Activated B cell treated with CpG ODN at 0.5 μM for 24 hours (primary cell): ENCODE measurements around the gene TBL1X. TPM values are rescaled to one million over a fixed set of nuclear protein-coding genes. Genes with fewer than 3 reads are reported as not detected.

Source experiments
- ATAC-seq: fragments of 200-7000 bp; cut with Tn5 transposase; one replicate; pipeline ENCODE4 v1.10.0; 2021; ENCODE audit warnings: low read depth, mild to moderate bottlenecking, moderate library complexity
- CTCF ChIA-PET: fragments of 350-600 bp; sonication (Branson Sonifier 250); formaldehyde crosslinking; loops from one replicate; lab custom pipeline; 2021; ENCODE audit warnings: antibody characterized with exemption; lab: Charles Lee
- POLR2A ChIA-PET: fragments of 350-600 bp; sonication (Branson Sonifier 250); formaldehyde crosslinking; loops from one replicate; lab custom pipeline; 2021; ENCODE audit warnings: antibody characterized with exemption; lab: Charles Lee
- DNase-seq: peaks from one replicate; pipeline ENCODE4 v3.0.0; 2022
- H3K27ac Mint-ChIP-seq: one replicate; pipeline ENCODE4 v1.8.0; 2020; ENCODE audit warnings: mixed read lengths
- H3K27me3 Mint-ChIP-seq: one replicate; pipeline ENCODE4 v1.8.0; 2021; ENCODE audit warnings: mixed read lengths
- H3K36me3 Mint-ChIP-seq: one replicate; pipeline ENCODE4 v1.8.0; 2021; ENCODE audit warnings: low read depth, mixed read lengths
- H3K4me1 Mint-ChIP-seq: one replicate; pipeline ENCODE4 v1.8.0; 2021; ENCODE audit warnings: mixed read lengths
- H3K4me3 Mint-ChIP-seq: one replicate; pipeline ENCODE4 v1.8.0; 2020; ENCODE audit warnings: mild to moderate bottlenecking, mixed read lengths
- H3K9me3 Mint-ChIP-seq: one replicate; pipeline ENCODE4 v1.8.0; 2020; ENCODE audit warnings: mixed read lengths
- CTCF ChIP-seq: fragments of 200-600 bp; IDR thresholded peaks from one replicate; pipeline ENCODE4 v1.8.0; 2022; ENCODE audit warnings: antibody characterized with exemption, mild to moderate bottlenecking
- intact Hi-C: fragments of 100-400 bp; cut with micrococcal nuclease; formaldehyde crosslinking; loops from one replicate; pipeline ENCODE4 v1.15.1; 2024
- total RNA-seq: library from RNA; stranded (reverse); gene quantifications from 2 replicates; pipeline ENCODE4 v1.2.3, GENCODE V29; 2022

Gene TBL1X
- total RNA-seq, 1 donor from 2014 or later = 38.5 TPM

- DNase-seq = no peak
- Mint-ChIP-seq H3K27ac (no peak overlapping the region), H3K27me3 (no peaks in the 10 kb centered on the region), H3K36me3 (peaks cover 22% of the 10 kb centered on the region), H3K4me3 (no peak overlapping the region), H3K9me3 (no peaks in the 10 kb centered on the region), H3K4me1 (peaks cover 18% of the 10 kb centered on the region)
- intact Hi-C loops = no loop called here
- no peak for ATAC-seq
- TF ChIP-seq CTCF = no peak
- ChIA-PET CTCF (no interaction called here), POLR2A (no interaction called here)
Measured at GRCh38 chrX:9510366-9510765, 45.5 kb downstream of the TBL1X start.

- intact Hi-C loops = no loop called here
- Mint-ChIP-seq H3K9me3 (no peaks in the 10 kb centered on the region), H3K4me1 (peaks cover 25% of the 10 kb centered on the region), H3K27me3 (no peaks in the 10 kb centered on the region), H3K27ac (no peak overlapping the region), H3K4me3 (no peak overlapping the region), H3K36me3 (peaks cover 18% of the 10 kb centered on the region)
- ATAC-seq (no peak), DNase-seq (no peak)
- CTCF ChIA-PET = no interaction called here
- TF ChIP-seq CTCF = no peak
- POLR2A ChIA-PET = no interaction called here
Measured at GRCh38 chrX:9510980-9511379, 46.1 kb downstream of the TBL1X start.

- Mint-ChIP-seq H3K9me3 (no peaks in the 10 kb centered on the region), H3K4me3 (peak overlapping the region; percentile 7), H3K27ac (peak overlapping the region; percentile 62), H3K36me3 (peaks cover 9% of the 10 kb centered on the region), H3K4me1 (peaks cover 48% of the 10 kb centered on the region), H3K27me3 (no peaks in the 10 kb centered on the region)
- POLR2A ChIA-PET = no interaction called here
- no peak for ATAC-seq
- DNase-seq = no peak
- intact Hi-C loops = no loop called here
- CTCF ChIA-PET = no interaction called here
- no peak for TF ChIP-seq CTCF
Measured at GRCh38 chrX:9515489-9515888, 50.6 kb downstream of the TBL1X start.

GRCh38 chrX:9515973-9516538 lies 51.2 kb downstream of the TBL1X start:
- H3K27ac Mint-ChIP-seq = peak overlapping the region; percentile 62
- intact Hi-C loops = no loop called here
- no peaks in the 10 kb centered on the region for H3K27me3 Mint-ChIP-seq
- peak overlapping the region; percentile 42 for H3K4me3 Mint-ChIP-seq
- peaks cover 52% of the 10 kb centered on the region for H3K4me1 Mint-ChIP-seq
- DNase-seq = no peak
- TF ChIP-seq CTCF = no peak
- no peaks in the 10 kb centered on the region for H3K9me3 Mint-ChIP-seq
- ChIA-PET POLR2A (no interaction called here), CTCF (no interaction called here)
- H3K36me3 Mint-ChIP-seq = peaks cover 6% of the 10 kb centered on the region
- ATAC-seq = peak; percentile 37

- Mint-ChIP-seq H3K27me3 (no peaks in the 10 kb centered on the region), H3K9me3 (no peaks in the 10 kb centered on the region), H3K36me3 (peaks cover 6% of the 10 kb centered on the region), H3K4me3 (no peak overlapping the region), H3K27ac (no peak overlapping the region), H3K4me1 (peaks cover 54% of the 10 kb centered on the region)
- POLR2A ChIA-PET = no interaction called here
- intact Hi-C loops = no loop called here
- CTCF ChIA-PET = no interaction called here
- ATAC-seq (no peak), DNase-seq (no peak)
- no peak for TF ChIP-seq CTCF
Measured at GRCh38 chrX:9516635-9517034, 51.8 kb downstream of the TBL1X start.
